HCT116 (cell line): ENCODE measurements around the gene HDGFL3. TPM values are rescaled to one million over a fixed set of nuclear protein-coding genes. Genes with fewer than 3 reads are reported as not detected.

Source experiments
- ATAC-seq: fragments of 200-7000 bp; cut with Tn5 transposase; 2 replicates; pipeline ENCODE4 v1.9.1; 2020; ENCODE audit warnings: mild to moderate bottlenecking, moderate library complexity
- BruUV-seq: library from RNA; stranded (reverse); fragments of 400-500 nt; replicated peaks from 2 replicates; lab custom pipeline; 2021; lab: Mats Ljungman, UMichigan
- CTCF ChIA-PET: fragments of 300-600 bp; sonication (Branson Sonifier 250); formaldehyde crosslinking; loops from one replicate; lab custom pipeline; 2021; ENCODE audit warnings: antibody characterized with exemption; lab: Charles Lee
- POLR2A ChIA-PET: fragments of 300-600, 350-600 bp; sonication (Branson Sonifier 250); formaldehyde crosslinking; loops from one replicate; lab custom pipeline; 2021; ENCODE audit warnings: antibody characterized with exemption; lab: Charles Lee
- RAD21 ChIA-PET, 2 experiments: fragments of 300-600 bp; sonication (Branson Sonifier 250); formaldehyde crosslinking; loops; one replicate each; lab custom pipeline; 2023; ENCODE audit warnings: low total read pairs in 2 of 2; ENCODE audit not compliant: uncharacterized antibody in 2 of 2, unreplicated experiment in 2 of 2, low non-redundant PET in 1 of 2; lab: Charles Lee
- DNase-seq: peaks from one replicate; pipeline ENCODE4 v3.0.0-alpha.2; 2010; ENCODE audit warnings: low read depth, low spot score
- H2AFZ ChIP-seq: fragments of 200-600 bp; shearing (Covaris generic), sonication (generic); 2 replicates; pipeline ENCODE4 v1.6.1; 2017; ENCODE audit warnings: low read depth, mixed run types, mixed read lengths, antibody characterized with exemption, low read length; ENCODE audit not compliant: poor library complexity, severe bottlenecking
- H3K27ac ChIP-seq: 2 replicates; pipeline ENCODE4 v1.5.1; 2012; ENCODE audit warnings: low read depth, low read length
- H3K27me3 ChIP-seq: fragments of 200-600 bp; sonication (generic); 2 replicates; pipeline ENCODE4 v1.6.1; 2016; ENCODE audit warnings: mixed run types, low read length, mixed read lengths; ENCODE audit not compliant: insufficient read depth
- H3K36me3 ChIP-seq, 2 experiments: fragments of 200-500 bp in 1 of 2; fragments of 200-600 bp in 1 of 2; sonication (Bioruptor generic) in 1 of 2; sonication (generic) in 1 of 2; 2 replicates each; pipeline versions ENCODE4 v1.5.1 to v1.6.1; 2014 to 2016; ENCODE audit warnings: low read length in 2 of 2, inconsistent platforms in 1 of 2, mixed read lengths in 1 of 2, mixed run types in 1 of 2; ENCODE audit not compliant: insufficient read depth in 2 of 2, control insufficient read depth in 1 of 2
- H3K4me1 ChIP-seq, 2 experiments: fragments of 200-600 bp in 1 of 2; sonication (generic) in 1 of 2; 2 replicates each; pipeline versions ENCODE4 v1.5.1 to v1.6.1; 2012 to 2017; ENCODE audit warnings: low read length in 2 of 2, inconsistent platforms in 1 of 2, mild to moderate bottlenecking in 1 of 2, mixed read lengths in 1 of 2, mixed run types in 1 of 2, moderate library complexity in 1 of 2; ENCODE audit not compliant: insufficient read depth in 2 of 2, control insufficient read depth in 1 of 2
- H3K4me2 ChIP-seq: fragments of 200-600 bp; sonication (generic); 2 replicates; pipeline ENCODE4 v1.6.1; 2017; ENCODE audit warnings: mixed run types, low read length, mixed read lengths
- H3K4me3 ChIP-seq, 2 experiments: fragments of 200-600 bp in 1 of 2; sonication (generic) in 1 of 2; replicated peaks in 1 of 2; 2 replicates each; pipeline ENCODE4 v1.5.1; 2011 to 2016; ENCODE audit warnings: low read length in 2 of 2, control low read depth in 1 of 2, low read depth in 1 of 2, mild to moderate bottlenecking in 1 of 2, mixed read lengths in 1 of 2, mixed run types in 1 of 2
- H3K79me2 ChIP-seq: fragments of 200-600 bp; sonication (generic); 2 replicates; pipeline ENCODE4 v1.6.1; 2017; ENCODE audit warnings: mild to moderate bottlenecking, mixed run types, low read length, moderate library complexity, mixed read lengths; ENCODE audit not compliant: insufficient read depth
- H3K9ac ChIP-seq: fragments of 200-600 bp; sonication (generic); 2 replicates; pipeline ENCODE4 v1.6.1; 2016; ENCODE audit warnings: low read length, mixed read lengths
- H3K9me2 ChIP-seq: fragments of 200-600 bp; sonication (generic), shearing (Covaris generic); 2 replicates; pipeline ENCODE4 v1.6.1; 2017; ENCODE audit warnings: mixed run types, mild to moderate bottlenecking, moderate library complexity; ENCODE audit not compliant: insufficient read depth
- H3K9me3 ChIP-seq, 2 experiments: fragments of 200-500 bp in 1 of 2; fragments of 200-600 bp in 1 of 2; sonication (Bioruptor generic) in 1 of 2; sonication (generic) in 1 of 2; 2 replicates each; pipeline ENCODE4 v1.6.1; 2014 to 2017; ENCODE audit warnings: low read length in 2 of 2, mixed read lengths in 2 of 2, inconsistent platforms in 1 of 2, low read depth in 1 of 2, mild to moderate bottlenecking in 1 of 2, mixed run types in 1 of 2, moderate library complexity in 1 of 2; ENCODE audit not compliant: control insufficient read depth in 1 of 2, insufficient read depth in 1 of 2
- H4K20me1 ChIP-seq: fragments of 200-600 bp; sonication (generic), shearing (Covaris generic); 2 replicates; pipeline ENCODE4 v1.6.1; 2017; ENCODE audit warnings: mixed run types, mild to moderate bottlenecking, moderate library complexity; ENCODE audit not compliant: insufficient read depth
- CBX3 ChIP-seq: IDR thresholded peaks from 2 replicates; pipeline ENCODE4 v1.6.1; 2012; ENCODE audit warnings: low read depth
- ELF1 ChIP-seq: IDR thresholded peaks from 2 replicates; pipeline ENCODE4 v1.6.1; 2012; ENCODE audit warnings: low read depth, borderline replicate concordance
- EZH2 ChIP-seq: fragments of 200-600 bp; sonication (generic); IDR thresholded peaks from 2 replicates; pipeline ENCODE4 v1.6.1; 2017; ENCODE audit warnings: antibody characterized with exemption, mixed run types
- FOSL1 ChIP-seq: IDR thresholded peaks from 2 replicates; pipeline ENCODE4 v1.6.1; 2012; ENCODE audit warnings: low read depth
- POLR2A ChIP-seq: IDR thresholded peaks from 2 replicates; pipeline ENCODE4 v1.7.0; 2011; ENCODE audit warnings: borderline replicate concordance; ENCODE audit not compliant: insufficient read depth, insufficient read length; ENCODE audit errors: extremely low read depth
- RAD21 ChIP-seq: IDR thresholded peaks from 2 replicates; pipeline ENCODE4 v1.6.1; 2012; ENCODE audit warnings: low read depth, mild to moderate bottlenecking
- SIN3A ChIP-seq: IDR thresholded peaks from 2 replicates; pipeline ENCODE4 v1.6.1; 2012; ENCODE audit warnings: low read depth
- ZNF274 ChIP-seq: fragments of 200-500 bp; sonication (Bioruptor generic); IDR thresholded peaks from 2 replicates; pipeline ENCODE4 v1.6.1; 2014; ENCODE audit warnings: mild to moderate bottlenecking, low read depth, low read length, inconsistent platforms
- intact Hi-C: fragments of 100-400 bp; cut with micrococcal nuclease; formaldehyde crosslinking; loops from 2 replicates; pipeline ENCODE4 v1.10.0; 2022
- total RNA-seq: library from RNA; stranded (reverse); gene quantifications from one replicate; pipeline ENCODE4 v1.2.1, GENCODE V29; 2021; ENCODE audit not compliant: unreplicated experiment
- TF ChIP-seq, protein P1 (sequence below), 3 experiments: fragments of 200-600 bp in 1 of 3; sonication (generic) in 1 of 3; IDR thresholded peaks in 2 of 3; conservative IDR thresholded peaks in 1 of 3; 2 replicates each; pipeline ENCODE4 v1.5.1; 2012 to 2017; ENCODE audit warnings: low read depth in 2 of 3, low read length in 2 of 3, antibody characterized with exemption in 1 of 3, borderline replicate concordance in 1 of 3, control low read depth in 1 of 3, mild to moderate bottlenecking in 1 of 3, mixed read lengths in 1 of 3, mixed run types in 1 of 3, moderate library complexity in 1 of 3; ENCODE audit not compliant: insufficient read depth in 1 of 3

Gene HDGFL3
- total RNA-seq, 1 experiment from 2014 or later, result 0.64 TPM

DNA sequence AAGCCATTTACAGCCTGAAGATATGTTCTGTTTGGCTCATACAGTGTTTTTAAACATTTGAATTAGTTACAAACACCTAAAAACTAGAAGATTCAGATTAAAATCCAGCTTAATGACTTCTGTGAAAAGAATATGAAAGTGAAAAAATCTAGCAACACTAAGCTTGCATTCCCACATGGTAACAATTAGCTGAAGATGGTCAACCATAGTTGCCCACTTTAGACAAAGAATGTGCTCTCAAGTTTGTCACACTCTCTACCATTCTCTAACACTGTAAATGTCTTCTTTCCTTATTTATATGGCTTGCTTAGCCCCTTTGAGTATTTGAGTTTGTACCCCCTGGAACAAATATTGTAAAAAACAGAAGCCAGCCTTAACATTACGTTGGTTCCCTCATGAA, 32.7 kb downstream of the HDGFL3 start:
- Histone ChIP-seq H4K20me1 (no peaks in the 10 kb centered on the region), H3K79me2 (no peaks in the 10 kb centered on the region), H2AFZ (no peak overlapping the region), H3K9ac (no peak overlapping the region), H3K9me2 (no peaks in the 10 kb centered on the region), H3K27ac (no peak overlapping the region), H3K36me3 (no peaks in the 10 kb centered on the region), H3K27me3 (no peaks in the 10 kb centered on the region), H3K4me1 (no peaks in the 10 kb centered on the region), H3K4me2 (no peak overlapping the region), H3K4me3 (no peak overlapping the region), H3K9me3 (no peaks in the 10 kb centered on the region)
- POLR2A ChIA-PET, result no interaction called here
- TF ChIP-seq ZNF274 (no peak), FOSL1 (no peak), CBX3 (no peak), RAD21 (no peak), EZH2 (no peak), POLR2A (no peak), SIN3A (no peak), ELF1 (no peak)
- TF ChIP-seq, protein P1, sequence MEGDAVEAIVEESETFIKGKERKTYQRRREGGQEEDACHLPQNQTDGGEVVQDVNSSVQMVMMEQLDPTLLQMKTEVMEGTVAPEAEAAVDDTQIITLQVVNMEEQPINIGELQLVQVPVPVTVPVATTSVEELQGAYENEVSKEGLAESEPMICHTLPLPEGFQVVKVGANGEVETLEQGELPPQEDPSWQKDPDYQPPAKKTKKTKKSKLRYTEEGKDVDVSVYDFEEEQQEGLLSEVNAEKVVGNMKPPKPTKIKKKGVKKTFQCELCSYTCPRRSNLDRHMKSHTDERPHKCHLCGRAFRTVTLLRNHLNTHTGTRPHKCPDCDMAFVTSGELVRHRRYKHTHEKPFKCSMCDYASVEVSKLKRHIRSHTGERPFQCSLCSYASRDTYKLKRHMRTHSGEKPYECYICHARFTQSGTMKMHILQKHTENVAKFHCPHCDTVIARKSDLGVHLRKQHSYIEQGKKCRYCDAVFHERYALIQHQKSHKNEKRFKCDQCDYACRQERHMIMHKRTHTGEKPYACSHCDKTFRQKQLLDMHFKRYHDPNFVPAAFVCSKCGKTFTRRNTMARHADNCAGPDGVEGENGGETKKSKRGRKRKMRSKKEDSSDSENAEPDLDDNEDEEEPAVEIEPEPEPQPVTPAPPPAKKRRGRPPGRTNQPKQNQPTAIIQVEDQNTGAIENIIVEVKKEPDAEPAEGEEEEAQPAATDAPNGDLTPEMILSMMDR (IDR thresholded peaks at IDR 0.05 in 2 of 3, conservative IDR thresholded peaks at IDR 0.05 in 1 of 3; ENCODE audit: borderline replicate concordance in 1 of 3, insufficient read depth in 1 of 3, low read depth in 2 of 3, low read length in 2 of 3), result no peak
- RAD21 ChIA-PET, result no interaction called here
- ATAC-seq (no peak), DNase-seq (no peak)
- intact Hi-C loops, result no loop called here
- BruUV-seq, result no TSS peak
- CTCF ChIA-PET, result no interaction called here
